Body of pancreas (tissue), 4 donors: ENCODE results near the gene RPS19BP1.

Experiments
- CTCF ChIP-seq, 7 experiments: fragments of 450-650 bp in 4 of 7; fragments of 200-600 bp in 3 of 7; sonication (generic) in 3 of 7; IDR thresholded peaks; one replicate each; pipeline ENCODE4 v1.5.1; 2016 to 2019; ENCODE audit warnings: antibody characterized with exemption in 7 of 7
- POLR2A ChIP-seq, 3 donors: fragments of 450-650 bp; IDR thresholded peaks; one replicate each; pipeline ENCODE4 v1.6.1; 2016; ENCODE audit warnings: antibody characterized with exemption in 3 of 3, mild to moderate bottlenecking in 2 of 3

GRCh38 chr22:39558950-39559349 lies 26.4 kb upstream of the RPS19BP1 start:
- TF ChIP-seq POLR2A (IDR thresholded peaks at IDR 0.05), result no peak
- no peak for TF ChIP-seq CTCF (IDR thresholded peaks at IDR 0.05)
